Stimulated activated CD4-positive, alpha-beta T cell treated with anti-CD3 and anti-CD28 coated beads, Interleukin-12 subunit alpha, Interleukin-12 subunit beta, amount 100 ng/mL, for 24 hours (primary cell): ENCODE measurements around the gene PAFAH1B1.
"Not testable (repeated sequence)": the region's sequence is repeated elsewhere in the genome, so short reads cannot be mapped to it uniquely, and the experiment has no call there.

Experiments used
- DNase-seq, 2 experiments: peaks; one replicate each; pipeline ENCODE4 v3.0.0-alpha.2; 2020; ENCODE audit warnings: low read depth in 2 of 2

PAFAH1B1 gene

DNA sequence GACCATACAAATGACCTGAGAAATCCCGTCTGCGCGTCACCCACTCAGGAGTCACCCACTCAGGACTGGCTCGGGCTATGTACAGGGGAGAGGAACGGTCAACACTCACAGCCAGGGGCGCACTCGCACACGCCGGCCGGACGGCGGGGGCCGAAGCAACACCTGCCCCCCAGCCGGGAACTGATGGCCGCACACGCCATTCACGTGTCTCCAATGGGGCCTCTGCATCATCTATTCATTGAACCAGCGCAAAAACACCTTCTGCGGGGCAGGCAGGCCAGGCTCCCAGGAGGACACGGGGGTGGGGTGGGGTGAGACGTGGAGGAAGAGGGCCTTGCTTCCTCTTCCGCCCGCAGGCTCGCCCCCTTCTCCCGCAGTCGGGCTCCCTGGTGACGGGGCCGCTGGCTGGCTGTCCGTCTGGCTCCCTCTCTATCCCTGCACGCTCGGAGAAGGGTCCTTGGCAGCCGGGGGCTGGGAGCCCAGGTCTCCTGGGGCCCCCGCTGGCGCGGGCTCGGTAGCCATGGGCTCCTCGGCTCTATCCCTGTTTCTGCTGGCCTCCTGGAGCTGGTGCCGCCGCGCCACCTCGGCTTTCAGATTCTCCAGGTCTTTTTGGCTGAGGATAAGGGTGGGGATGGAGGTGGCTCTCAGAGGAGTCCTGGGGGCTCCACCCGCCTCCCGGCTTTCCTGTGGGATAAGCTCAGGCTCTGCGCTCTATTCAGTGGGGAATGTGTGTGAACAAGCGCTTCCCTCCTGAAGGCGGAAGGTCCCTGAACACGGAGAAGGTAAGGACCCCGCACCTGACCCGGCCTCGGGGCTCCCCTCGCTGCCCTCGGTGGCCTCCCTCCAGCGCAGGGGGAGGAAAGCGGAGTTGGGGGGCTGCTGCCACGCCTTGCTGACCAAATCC, 97.0 kb downstream of the PAFAH1B1 start:
- no peak for DNase-seq

DNA sequence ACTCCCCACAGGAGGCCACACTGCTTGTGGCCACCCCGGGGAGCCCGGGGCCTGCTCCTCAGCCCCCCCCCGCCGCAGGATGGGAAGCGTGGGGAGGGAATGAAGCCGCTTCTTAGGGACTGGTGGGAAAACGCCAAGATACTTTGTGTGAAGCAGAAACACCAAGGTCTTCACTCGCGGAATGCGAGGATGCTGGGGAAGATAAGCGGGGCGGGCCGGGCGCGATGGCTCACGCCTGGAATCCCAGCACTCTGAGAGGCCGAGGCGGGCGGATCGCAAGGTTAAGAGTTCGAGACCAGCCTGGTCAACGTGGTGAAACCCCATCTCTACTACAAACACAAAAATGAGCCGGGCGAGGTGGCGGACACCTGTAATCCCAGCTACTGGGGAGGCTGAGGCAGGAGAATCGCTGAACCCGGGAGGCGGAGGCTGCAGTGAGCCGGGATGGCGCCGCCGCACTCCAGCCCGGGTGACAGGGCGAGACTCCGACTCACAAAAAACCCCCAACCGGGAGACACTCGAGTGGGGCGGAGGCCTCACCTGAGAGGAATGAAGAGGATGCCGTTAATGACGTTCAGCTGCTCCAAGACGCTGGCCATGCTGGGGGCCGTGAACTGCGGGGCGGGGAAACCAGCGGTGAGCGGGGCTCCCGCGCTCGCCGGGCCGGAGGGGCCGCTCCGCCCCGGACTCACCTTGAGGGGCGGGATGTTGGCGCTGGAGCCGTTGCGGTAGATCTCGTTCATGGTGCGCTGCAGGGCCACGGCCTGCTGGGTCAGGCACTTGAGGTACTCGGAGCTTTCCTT, 97.8 kb downstream of the PAFAH1B1 start:
- no peak for DNase-seq

DNA sequence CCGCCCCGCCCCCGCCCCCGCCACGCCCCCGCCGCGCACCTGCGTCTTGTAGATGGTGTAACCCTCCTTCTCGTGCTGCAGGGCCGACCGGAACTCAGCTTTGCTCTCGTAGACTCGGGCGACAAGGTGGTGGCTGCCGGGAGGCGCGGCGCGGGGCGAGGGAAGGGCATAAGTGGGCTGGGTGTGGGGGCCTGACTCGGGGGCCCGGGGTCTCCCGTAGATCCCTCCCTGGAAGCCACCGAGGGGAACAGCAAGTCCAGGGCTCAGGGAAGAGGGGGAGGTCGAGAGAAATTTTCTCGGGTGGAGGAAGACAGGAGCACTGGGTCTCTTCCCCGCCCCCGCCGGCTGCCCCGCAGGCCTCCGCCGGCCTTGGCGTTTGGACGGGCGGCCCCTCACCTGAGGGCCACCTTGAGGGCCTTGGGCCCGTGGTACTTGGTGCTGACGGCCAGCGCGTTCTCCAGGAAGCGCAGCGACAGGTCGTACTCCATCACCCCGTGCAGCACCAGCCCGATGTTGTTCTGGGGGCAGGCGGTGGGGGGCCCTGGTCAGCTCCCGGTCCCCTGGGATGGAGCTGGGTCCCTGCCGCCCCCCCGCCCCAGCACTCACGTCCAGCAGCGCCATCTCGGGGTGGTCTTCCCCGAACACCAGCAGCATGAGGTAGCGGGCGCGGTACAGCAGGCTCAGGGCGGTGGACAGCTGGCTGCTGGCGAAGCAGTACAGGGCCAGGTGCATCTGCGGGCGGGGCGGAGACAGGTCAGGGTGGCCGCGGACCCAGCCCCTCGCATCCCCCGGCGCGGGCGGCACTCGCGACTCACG, 98.7 kb downstream of the PAFAH1B1 start:
- DNase-seq: no peak

DNA sequence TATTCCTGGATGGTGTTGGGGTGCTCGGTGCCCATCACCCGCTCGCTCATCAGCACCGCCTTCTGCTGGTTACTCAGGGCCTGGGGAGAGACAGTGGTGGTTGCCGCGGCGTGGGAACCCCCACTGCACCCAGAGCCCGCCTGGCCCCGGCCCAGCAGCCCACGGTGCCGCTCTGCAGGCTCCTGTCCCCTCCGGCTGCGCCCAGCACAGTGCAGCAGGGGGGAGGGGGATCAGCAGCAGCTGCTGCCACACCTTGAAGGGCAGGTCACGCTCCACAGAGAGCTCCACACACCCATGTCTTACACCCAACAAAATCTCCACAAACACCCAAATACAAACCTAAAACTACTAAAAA, 99.3 kb downstream of the PAFAH1B1 start:
- DNase-seq: no peak

DNA sequence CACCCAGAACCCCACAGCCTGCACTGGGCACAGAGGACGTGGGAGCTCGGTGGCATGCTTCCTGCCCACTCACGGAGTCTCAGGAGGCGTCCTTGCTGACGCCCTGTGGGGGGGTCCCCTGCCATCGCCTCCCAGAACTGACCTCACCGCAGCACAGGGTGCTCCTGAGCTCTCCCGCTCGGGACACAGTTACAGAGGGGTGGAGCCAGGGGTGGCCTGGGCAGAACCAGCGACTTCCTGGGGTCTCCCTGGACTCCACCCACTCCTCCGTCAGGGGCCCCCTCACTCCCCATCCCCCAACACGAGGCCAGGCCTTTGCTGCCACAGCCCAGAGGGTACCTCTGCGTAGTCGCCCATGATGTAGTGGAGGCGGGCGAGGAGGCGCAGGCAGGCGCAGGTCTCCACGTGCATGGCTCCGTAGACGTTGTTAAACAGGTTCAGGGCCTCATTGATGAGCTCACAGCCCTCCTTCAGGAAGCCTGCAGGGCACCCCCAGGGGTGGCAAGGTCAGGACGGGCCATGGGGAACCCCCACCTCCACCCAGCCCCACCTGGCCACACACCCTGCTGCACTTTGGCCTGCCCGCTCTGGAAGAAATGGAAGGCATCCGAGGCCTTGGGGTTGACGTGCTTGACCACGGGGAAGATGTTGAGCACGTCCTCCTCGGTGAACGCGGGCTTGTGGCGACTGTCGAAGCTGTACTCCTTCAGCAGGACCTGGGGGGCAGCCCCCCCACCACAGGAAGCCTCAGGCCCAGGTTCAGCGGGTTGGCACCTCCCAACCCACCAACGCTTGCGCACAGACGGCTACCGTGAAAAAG, 100.3 kb downstream of the PAFAH1B1 start:
- no peak for DNase-seq

DNA sequence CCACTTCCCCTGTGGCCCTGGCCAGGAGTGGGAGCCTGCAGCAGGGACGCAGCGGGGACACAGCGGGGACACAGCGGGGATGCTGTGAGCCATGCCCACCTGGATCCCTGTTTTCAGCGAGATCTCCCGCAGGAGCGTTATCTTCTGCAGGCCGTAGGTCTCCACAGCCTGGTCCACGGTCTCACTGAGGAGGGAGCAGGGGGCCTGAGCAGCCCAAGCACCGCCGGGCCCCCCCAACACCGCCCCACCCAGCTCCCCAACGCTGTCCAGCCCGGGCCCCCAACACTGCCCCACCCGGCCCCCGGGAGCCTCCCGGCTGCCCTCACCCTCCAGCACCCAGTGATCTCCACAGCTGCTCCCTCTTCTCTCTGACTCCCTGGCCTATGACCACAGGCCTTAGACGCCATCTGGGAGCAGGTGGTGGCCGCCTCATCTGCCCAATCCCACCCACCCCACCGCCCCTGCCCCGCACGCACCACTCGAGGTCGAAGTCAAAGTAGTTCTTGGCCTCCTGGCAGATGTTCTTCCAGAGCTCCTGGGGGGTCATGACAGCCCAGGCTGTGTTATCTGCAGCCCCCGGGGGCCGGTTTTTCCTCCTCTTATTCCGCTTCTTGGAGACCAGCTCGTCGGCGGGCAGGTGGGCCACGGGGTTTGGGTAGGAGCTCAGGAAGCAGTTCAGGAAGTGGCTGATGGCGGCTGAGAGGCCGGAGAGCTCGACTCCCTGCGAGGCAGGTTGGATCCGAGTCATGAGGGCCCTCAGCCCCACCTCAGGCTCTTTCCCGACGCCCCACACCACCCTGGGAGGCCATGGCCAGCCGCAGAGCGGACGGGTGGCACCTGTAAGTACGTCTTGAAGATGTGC, 101.2 kb downstream of the PAFAH1B1 start:
- DNase-seq: no peak

DNA sequence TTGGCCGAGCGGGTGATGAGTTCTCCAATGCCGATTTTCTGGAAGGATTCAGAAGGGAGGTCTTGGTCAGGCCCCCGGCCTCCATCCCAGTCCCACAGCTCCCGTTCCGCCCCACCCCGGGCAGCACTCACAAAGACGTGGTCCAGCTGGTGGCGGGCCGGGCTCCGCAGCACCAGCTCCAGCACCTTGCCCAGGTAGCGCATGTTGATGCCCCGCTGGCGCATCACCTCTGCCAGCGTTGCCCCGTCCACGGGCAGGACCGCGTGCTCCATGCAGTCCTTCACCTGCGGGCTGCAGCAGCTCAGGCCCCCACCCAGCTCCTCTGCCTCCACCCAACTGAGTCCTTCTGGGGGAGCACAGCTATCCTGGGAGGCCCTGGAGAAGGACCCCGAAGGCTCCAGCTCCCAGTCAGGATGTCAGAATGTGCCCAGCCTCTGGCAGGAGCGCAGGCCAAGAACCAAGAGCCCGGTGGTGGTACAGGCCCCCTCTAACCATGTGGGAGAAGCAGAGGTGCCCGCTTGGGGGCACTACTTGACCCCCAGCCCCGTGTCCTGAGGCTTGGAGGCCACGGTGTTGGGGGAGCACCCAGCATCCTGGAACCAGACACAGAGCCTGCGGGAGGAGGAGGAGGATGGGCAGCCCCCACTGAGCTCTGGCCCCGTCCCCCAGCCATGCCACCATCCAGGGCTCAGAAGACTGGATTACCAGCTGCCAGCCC, 101.9 kb downstream of the PAFAH1B1 start:
- no peak for DNase-seq

DNA sequence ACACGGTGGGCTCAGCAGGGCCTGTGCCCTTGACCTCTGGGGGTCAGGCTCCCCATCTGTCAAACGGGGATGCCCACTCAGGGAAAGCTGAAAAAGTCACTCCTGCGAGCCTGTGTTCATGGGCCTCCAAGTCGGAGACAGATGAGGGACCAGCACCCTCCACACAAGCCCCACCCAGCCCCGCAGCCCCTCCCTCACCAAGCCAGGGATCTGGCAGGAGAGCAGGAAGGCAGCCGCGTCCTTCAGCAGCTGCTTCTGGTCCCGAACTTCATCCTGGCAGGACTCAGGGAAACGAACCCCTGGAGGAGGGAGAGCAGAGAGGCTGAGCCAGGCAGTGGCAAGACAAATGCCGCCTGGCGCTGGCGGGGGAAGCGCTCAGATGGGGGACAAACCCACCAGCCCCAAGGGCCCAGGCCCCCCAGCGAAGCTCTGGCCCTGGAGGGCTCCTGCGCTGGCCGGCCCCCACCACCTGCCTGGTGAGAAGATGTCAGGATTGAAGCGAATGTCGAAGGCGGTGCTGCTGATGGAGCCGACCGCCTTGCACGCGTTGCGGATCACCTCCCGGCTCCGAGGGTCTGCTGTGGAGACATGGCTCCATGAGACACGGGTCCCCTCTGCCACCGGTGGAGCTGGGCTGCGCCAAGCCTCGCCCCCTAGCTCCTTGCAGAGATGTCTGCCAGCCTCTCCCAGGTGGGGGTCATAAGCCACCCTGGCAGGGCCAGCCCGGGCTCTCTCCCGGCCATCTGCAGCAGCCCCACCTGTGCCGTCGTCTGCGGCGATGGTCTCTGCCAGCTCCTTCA, 102.7 kb downstream of the PAFAH1B1 start:
- no peak for DNase-seq

DNA sequence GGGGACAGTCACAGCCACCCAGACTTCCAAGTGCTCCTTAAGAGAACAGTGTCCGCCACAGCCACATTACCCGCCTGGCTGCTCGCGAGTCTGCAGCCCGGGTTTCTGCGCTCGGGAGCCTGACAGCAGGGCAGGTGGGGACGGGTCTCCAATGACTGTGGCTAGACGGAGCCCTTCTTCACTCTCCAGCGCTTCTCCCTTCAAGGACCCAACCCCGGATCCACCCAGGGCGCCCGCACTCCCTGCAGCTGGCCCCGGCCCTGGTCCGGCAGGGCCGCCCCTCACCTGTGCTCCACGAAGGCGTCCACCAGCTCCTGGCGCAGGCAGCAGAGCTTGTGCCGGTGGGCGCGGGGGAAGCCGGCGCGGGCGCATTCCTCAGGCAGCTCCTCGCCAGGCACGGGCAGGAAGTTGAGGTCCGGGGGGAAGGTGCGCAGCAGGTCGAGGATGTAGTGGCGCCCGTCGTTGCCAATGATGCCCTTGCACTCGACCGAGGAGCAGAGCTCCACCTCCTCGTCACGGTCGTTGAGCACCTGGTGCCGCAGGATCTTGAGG, 104.2 kb downstream of the PAFAH1B1 start:
- no peak for DNase-seq

DNA sequence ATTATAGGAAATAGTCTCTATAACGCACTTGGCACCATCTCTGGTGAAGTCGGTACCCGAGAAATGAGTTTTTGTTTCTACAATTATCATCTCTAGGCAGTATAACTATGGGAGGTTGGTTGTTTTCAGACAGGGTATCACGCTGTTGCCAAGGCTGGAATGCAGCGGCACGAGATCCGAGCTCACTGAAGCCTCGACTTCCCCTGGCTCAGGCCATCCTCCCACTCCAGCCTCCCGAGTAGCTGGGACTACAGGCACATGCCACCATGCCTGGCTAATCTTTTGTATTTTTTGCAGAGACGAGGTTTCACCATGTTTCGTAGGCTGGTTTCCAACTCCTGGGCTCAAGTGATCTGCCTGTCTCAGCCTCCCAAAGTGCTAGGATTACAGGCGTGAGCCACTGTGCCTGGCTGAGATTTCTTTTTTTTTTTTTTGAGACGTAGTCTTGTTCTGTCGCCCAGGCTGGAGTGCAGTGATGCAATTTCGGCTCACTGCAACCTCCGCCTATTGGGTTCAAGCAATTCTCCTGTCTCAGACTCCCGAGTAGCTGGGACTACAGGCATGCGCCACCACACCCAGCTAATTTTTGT, 105.9 kb downstream of the PAFAH1B1 start:
- DNase-seq: not testable (repeated sequence)

DNA sequence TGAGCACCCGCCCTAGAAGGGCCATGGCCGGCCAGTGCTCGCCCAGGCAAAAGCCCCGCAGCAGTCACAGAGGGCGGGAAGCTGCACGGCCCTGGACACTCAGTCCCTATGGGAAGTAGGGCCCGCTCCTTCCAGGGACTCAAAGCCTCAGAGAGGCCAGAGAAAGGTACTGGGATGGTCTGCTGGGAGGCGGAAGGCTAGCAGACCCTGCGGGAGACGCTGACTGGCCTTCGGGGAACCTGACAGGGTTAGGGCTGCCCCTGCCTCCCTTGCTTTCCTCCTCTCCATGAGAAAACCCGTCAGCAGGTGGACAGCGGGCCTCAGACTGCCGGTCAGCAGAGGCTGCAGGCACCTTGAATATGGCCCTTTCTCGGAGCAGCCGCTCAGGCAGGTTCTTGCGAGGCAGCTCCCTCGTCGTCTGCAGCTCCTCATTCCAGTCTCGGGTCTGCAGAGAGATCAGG, 106.6 kb downstream of the PAFAH1B1 start:
- DNase-seq: no peak

DNA sequence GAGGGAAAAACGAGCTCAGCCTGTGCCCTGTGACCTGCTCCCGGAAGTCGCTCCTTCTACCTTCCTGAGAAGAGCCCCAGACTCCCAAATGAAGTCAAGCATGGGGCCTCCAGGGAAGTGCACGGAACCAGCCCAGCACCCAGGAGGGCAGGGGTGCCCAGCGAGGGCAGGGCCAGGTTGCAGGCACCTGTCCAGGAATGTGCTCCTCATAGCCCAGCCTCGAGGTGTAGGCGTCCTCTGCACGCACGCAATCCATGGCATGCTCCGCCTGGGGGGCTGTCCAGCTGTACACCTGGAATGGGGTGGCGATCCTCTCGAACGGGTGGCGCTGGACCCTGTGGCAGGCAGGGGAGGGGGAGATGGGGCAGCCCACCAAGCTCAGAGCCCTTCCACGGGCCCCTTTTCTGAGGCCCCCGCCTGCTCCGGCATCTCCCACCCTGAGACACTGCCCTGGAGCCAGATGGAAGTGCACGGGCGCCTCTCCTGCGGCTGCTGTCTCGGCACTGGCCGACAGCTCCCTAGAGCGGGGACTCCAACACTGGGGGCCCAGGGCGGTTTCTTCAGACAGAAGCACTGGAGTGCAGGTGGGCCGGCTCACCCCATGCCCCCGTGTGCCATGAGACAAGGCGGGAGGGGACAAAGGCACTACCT, 107.2 kb downstream of the PAFAH1B1 start:
- DNase-seq: no peak

DNA sequence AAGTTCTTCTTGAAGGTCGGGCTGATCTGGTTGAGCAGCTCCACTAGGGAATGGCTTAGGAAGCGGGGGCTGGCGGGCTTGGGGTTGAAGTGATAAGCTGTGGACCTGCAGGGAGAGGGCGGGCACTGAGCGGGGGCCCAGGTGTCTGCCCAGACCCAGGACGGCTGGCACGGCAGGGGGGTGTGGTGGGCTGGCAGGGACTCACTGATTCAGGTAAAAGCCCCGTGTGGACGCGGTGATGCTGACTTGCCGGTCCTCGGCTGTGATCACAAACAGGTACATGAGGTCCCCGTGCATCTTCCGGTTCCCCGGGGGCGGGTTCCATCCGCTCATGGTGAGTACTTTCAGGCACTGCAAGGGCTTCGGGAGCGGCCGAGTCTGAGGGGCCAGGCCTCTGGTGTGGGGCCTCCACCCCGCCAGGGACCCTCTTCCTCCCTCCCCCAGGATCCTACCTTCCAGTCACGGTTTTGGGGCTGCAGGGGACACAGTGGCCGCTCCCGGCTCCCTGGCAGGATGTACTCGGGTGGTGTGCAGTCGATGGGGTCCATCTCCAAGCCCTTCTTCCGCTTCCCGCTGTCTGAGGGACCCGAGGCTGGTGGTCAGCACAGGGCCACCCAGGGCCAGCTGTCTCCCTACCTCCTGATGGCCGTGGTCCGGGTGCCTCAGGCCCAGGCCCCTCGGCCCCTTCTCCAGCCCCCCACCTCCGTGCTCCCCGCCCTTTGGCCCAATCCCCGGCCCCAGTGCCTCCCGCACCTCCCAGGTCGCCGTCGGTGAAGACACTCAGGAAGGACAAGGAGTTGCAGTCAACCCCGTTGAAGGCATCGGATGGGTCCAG, 107.9 kb downstream of the PAFAH1B1 start:
- no peak for DNase-seq

DNA sequence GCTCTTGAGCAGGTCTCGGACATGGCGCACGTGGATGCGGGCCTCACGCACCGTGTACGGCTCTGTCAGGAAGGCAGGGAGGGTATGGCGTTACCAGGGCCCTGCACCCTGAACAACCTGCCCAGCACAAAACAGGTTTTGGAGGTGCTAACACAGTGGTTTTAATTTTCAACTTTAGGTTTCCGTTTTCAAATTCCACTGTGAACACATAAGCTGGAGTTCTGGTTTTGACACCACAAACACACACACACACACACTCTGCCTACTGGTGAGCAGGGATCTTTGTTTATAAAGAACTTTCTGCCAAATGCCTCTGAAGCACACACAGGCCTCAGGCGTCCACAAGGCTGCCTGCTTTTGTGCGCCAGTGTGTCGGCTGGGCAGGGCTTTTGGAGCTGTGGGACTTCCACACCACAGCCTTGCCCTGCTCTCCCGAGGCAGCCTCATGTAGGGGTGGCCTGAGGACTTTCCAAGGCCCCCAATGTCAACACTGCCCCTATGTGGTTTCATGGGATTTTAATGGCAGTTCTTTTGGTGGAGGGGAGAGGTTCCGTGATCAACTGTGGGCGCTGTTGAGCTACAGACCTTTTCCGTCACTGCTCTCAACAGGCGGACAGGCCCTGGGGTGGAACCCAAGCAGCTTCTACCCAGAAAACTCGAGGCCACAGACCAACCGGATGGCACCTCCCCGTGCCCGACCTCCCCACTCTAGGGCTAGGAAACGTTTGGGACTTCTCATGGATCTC, 108.7 kb downstream of the PAFAH1B1 start:
- DNase-seq: no peak

DNA sequence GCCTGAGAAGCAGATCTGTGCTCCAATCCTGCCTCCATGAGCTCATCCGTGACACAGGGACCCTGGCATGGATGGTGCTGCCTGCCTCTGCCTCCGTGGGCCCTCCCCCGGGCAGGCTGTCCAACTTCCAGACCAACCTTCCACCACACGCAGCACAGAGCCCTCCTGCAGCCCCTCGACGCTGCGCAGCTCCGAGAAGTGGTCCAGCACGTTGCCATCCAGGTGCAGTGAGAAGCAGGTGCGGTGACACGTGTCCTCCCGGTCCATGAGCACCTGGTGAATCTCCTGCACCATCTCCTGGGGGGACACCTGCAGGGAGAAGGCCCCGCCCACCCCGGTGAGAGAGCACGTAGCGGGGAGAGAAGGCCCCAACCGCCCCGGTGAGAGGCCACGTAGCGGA, 109.7 kb downstream of the PAFAH1B1 start:
- DNase-seq: no peak

DNA sequence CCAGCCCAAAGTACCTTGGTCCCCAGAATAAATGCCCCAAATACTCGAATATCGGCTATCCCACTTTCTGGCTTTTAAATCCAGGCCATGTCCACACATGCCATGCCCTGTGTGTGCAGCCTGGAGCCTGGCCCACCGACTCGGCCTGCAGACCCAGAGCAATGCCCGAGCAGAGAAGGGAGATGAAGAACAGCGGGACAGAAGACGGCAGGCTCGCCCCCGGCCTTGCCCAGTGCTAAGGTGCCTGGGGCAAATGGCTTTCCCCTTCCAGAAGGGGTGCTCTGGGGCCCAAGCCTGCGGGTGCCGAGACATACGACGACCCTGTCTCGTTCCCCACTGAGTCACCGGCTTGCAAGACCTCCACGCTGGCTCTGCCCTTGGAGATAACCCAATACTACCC, 110.2 kb downstream of the PAFAH1B1 start:
- no peak for DNase-seq
